GM12878 (cell line): ENCODE results near the gene GLA. TPM values are rescaled to one million over a fixed set of nuclear protein-coding genes. Genes with fewer than 3 reads are reported as not detected.

Experiments used
- ATAC-seq: fragments of 200-7000 bp; cut with Tn5 transposase; 3 replicates; pipeline ENCODE4 v1.9.1; 2020; ENCODE audit warnings: mild to moderate bottlenecking, moderate library complexity
- BruUV-seq: library from RNA; stranded (reverse); fragments of 400-500 nt; replicated peaks from 2 replicates; lab custom pipeline; 2021; lab: Mats Ljungman, UMichigan
- CTCF ChIA-PET: fragments of 300-600 bp; sonication (Branson Sonifier 250); formaldehyde crosslinking; extraction: SDS; loops from one replicate; lab custom pipeline; 2021; ENCODE audit warnings: inconsistent platforms; lab: Yijun Ruan, JAX
- POLR2A ChIA-PET: fragments of 350-600 bp; formaldehyde crosslinking; extraction: SDS; loops from one replicate; lab custom pipeline; 2021; ENCODE audit warnings: inconsistent platforms; lab: Charles Lee
- RAD21 ChIA-PET: fragments of 300-600 bp; sonication (Branson Sonifier 250); formaldehyde crosslinking; loops from one replicate; lab custom pipeline; 2023; ENCODE audit warnings: antibody characterized with exemption; ENCODE audit not compliant: unreplicated experiment; lab: Charles Lee
- SMC1A ChIA-PET: fragments of 300-600 bp; sonication (Branson Sonifier 250); formaldehyde crosslinking; loops from one replicate; lab custom pipeline; 2023; ENCODE audit not compliant: unreplicated experiment, uncharacterized antibody; lab: Charles Lee
- DNase-seq: peaks from one replicate; pipeline ENCODE4 v3.0.0-alpha.2; 2011; ENCODE audit warnings: low read depth, low spot score
- FAIRE-seq: peaks from 3 replicates; lab custom pipeline; 2011; peaks lifted over from hg19 to GRCh38; lab: Jason Lieb, UNC
- H2AFZ ChIP-seq: 2 replicates; pipeline ENCODE4 v1.6.0; 2011; ENCODE audit warnings: low read depth, low read length, control low read depth; ENCODE audit not compliant: control insufficient read depth
- H3K27ac ChIP-seq: 2 replicates; pipeline ENCODE4 v1.5.1; 2011; ENCODE audit warnings: control low read depth; ENCODE audit not compliant: control insufficient read depth, insufficient read depth
- H3K27me3 ChIP-seq, 2 experiments: replicated peaks in 1 of 2; 2 replicates each; pipeline versions ENCODE4 v1.6.0 to v1.6.1; 2011; ENCODE audit warnings: low read length in 1 of 2; ENCODE audit not compliant: control insufficient read depth in 2 of 2, insufficient read depth in 2 of 2
- H3K36me3 ChIP-seq, 2 experiments: 2 replicates each; pipeline ENCODE4 v1.5.1; 2011; ENCODE audit warnings: low read length in 1 of 2; ENCODE audit not compliant: control insufficient read depth in 2 of 2, insufficient read depth in 2 of 2
- H3K4me1 ChIP-seq: 2 replicates; pipeline ENCODE4 v1.6.1; 2011; ENCODE audit warnings: mild to moderate bottlenecking, low read length, moderate library complexity, mixed read lengths; ENCODE audit not compliant: control insufficient read depth, insufficient read depth
- H3K4me2 ChIP-seq: 2 replicates; pipeline ENCODE4 v1.6.0; 2011; ENCODE audit warnings: control low read depth; ENCODE audit not compliant: control insufficient read depth, insufficient read depth
- H3K4me3 ChIP-seq: fragments of 200-600 bp; sonication (generic); 2 replicates; pipeline ENCODE4 v1.5.1; 2016
- H3K79me2 ChIP-seq: 2 replicates; pipeline ENCODE4 v1.6.0; 2011; ENCODE audit warnings: low read length; ENCODE audit not compliant: control insufficient read depth, insufficient read depth
- H3K9ac ChIP-seq: 2 replicates; pipeline ENCODE4 v1.8.0; 2011; ENCODE audit warnings: low read length, control low read depth, mixed read lengths; ENCODE audit not compliant: control insufficient read depth, insufficient read depth
- H3K9me3 ChIP-seq: replicated peaks from 3 replicates; pipeline ENCODE4 v1.5.1; 2011; ENCODE audit warnings: mild to moderate bottlenecking, low read length; ENCODE audit not compliant: control insufficient read depth, insufficient read depth
- H4K20me1 ChIP-seq: 2 replicates; pipeline ENCODE4 v1.6.0; 2011; ENCODE audit not compliant: control insufficient read depth, insufficient read depth
- POU2F2 ChIP-seq: IDR thresholded peaks from 3 replicates; pipeline ENCODE4 v1.6.1; 2011; ENCODE audit warnings: low read depth, mild to moderate bottlenecking, low read length, borderline replicate concordance
- SPI1 ChIP-seq: IDR thresholded peaks from 2 replicates; pipeline ENCODE4 v1.6.1; 2011; ENCODE audit warnings: low read depth, mild to moderate bottlenecking, low read length, moderate library complexity, borderline replicate concordance; ENCODE audit not compliant: insufficient read depth
- TCF7 ChIP-seq: IDR thresholded peaks from 2 replicates; pipeline ENCODE4 v1.6.1; 2014; ENCODE audit warnings: antibody characterized with exemption, borderline replicate concordance
- WGBS: methylation state at CpG from one replicate; pipeline ENCODE4 v1.1.6; 2016; ENCODE audit warnings: low lambda C conversion rate; ENCODE audit not compliant: insufficient replicate concordance, insufficient coverage; ENCODE audit errors: missing lambda C conversion rate; 5-methylcytosine and 5-hydroxymethylcytosine counted together
- in situ Hi-C: fragments of 300-500 bp; cut with MboI; formaldehyde crosslinking; loops from 9 replicates; pipeline ENCODE4 v1.14.3; 2018; ENCODE audit warnings: mixed read lengths
- intact Hi-C: fragments of 100-400 bp; cut with micrococcal nuclease; formaldehyde crosslinking; loops from one replicate; pipeline ENCODE4 v1.14.2; 2022; ENCODE audit not compliant: unreplicated experiment
- polyA plus RNA-seq, 11 experiments: library from polyadenylated mRNA; depleted of rRNA in 4 of 11; unstranded in 6 of 11; stranded (reverse) in 5 of 11; fragments of >200 nt; fragmentation: Nextera tagmentation in 4 of 11; fragmentation: Illumina TruSeq in 1 of 11; extraction: Ambion mirVana in 4 of 11; extraction: Trizol in 1 of 11; gene quantifications; 1 replicate in 1 of 11; 2 replicates in 10 of 11; pipeline versions ENCODE4 v1.2.1 to v1.2.3, GENCODE V29; 2011 to 2016; ENCODE audit warnings: inconsistent platforms in 2 of 11, missing spikeins in 2 of 11, low read depth in 1 of 11
- total RNA-seq, 4 experiments: library from RNA; depleted of rRNA in 3 of 4; stranded (reverse); fragments of >200 nt in 3 of 4; fragmentation: Illumina TruSeq in 1 of 4; extraction: Trizol in 1 of 4; gene quantifications; 2 replicates each; pipeline versions ENCODE4 v1.2.1 to v1.2.3, GENCODE V29; 2013 to 2021
- TF ChIP-seq, protein P1 (sequence below): IDR thresholded peaks from 2 replicates; pipeline ENCODE4 v1.6.1; 2011; ENCODE audit warnings: low read depth, mild to moderate bottlenecking, low read length, moderate library complexity, borderline replicate concordance; ENCODE audit errors: extremely low read depth

Gene GLA
- total and polyA plus RNA-seq, 10 of the 15 experiments (the other 5 are each of a cell fraction or from before 2014, with no cell fraction given): 23.8 to 66.4 (median 29.1) TPM

DNA sequence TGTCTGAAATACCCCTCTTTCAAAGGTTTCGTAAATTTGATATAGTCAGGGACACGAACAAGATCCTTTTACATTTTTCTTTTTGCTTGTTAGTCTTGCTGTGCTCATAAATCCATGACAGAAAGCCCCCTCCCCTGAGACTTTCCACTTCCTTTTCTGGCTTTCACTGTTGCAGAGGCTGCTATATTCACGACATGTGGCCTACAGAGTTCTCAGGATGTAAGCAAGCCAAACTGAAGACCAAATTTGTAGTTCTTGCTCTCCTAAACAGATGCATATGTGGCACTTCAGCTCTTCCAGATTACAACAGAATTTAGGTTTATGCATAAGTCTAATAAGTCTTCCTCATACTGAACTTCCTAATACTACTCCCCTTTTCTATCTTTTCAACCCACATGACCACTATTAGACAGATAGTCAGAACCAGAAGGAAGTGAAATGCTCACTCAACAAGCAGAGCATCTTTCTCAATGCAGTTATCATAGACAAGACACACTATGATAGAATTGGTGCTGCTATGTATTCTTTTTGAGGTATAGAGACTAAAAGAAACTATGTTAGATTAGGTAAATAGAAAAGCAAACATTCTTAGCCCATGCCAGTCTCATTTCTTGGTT, 36.7 kb downstream of the GLA start:
- FAIRE-seq: no peak
- Histone ChIP-seq H3K9ac (no peak overlapping the region), H3K9me3 (no peaks in the 10 kb centered on the region), H3K27ac (no peak overlapping the region; the same call in 1 of the 2 replicates), H3K4me1 (0 out of 2 replicates have a peak, but pooled peaks cover 2% of the 10 kb centered on the region), H3K4me3 (no peak overlapping the region; the same call in 1 of the 2 replicates), H3K27me3 (no peaks in the 10 kb centered on the region), H2AFZ (no peak overlapping the region), H3K36me3 (no peaks in the 10 kb centered on the region; a peak in 1 of 4 replicates), H3K4me2 (no peak overlapping the region; the same call in 1 of the 2 replicates), H4K20me1 (no peaks in the 10 kb centered on the region), H3K79me2 (no peaks in the 10 kb centered on the region)
- RAD21 ChIA-PET: no interaction called here
- no peak for DNase-seq
- POLR2A ChIA-PET: no interaction called here
- no TSS peak for BruUV-seq
- SMC1A ChIA-PET: no interaction called here
- CTCF ChIA-PET: no interaction called here
- ATAC-seq: peak; percentile 31; the same call in 1 of the 3 replicates
- TF ChIP-seq POU2F2 (no peak), SPI1 (peak; percentile 36; the same call in 1 of the 2 replicates)
- intact Hi-C loops: no loop called here
- 14% methylated on average over 3 of the region's 3 CpGs for WGBS
- in situ Hi-C loops: no loop called here

DNA sequence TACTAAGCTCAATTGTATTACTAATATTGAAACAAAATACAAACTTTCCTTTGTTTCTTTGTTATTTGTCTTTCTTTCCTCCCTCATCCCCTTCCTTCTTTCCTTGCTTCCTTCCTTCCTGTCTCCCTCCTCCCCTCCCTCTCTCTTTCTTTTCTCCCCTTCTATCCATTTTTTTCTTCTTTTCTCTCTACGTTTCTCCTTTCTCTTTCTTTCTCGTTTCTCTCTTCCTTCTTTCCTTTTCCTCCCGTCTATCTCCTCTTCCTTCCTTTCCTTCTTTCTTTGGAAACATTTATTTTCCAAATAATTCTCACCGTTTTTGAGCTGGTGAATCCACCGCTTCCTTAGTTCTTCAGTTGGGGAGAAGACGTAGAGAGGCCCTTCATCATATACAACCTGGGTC, 38.0 kb downstream of the GLA start:
- 0 out of 2 replicates have a peak, but pooled peaks cover 2% of the 10 kb centered on the region for H3K4me1 ChIP-seq
- no peak overlapping the region for H3K9ac ChIP-seq
- no peaks in the 10 kb centered on the region for H3K79me2 ChIP-seq
- no peaks in the 10 kb centered on the region for H4K20me1 ChIP-seq
- FAIRE-seq: no peak
- intact Hi-C loops: no loop called here
- WGBS: 47% methylated on average over 6 of the region's 6 CpGs
- TF ChIP-seq, protein P1, sequence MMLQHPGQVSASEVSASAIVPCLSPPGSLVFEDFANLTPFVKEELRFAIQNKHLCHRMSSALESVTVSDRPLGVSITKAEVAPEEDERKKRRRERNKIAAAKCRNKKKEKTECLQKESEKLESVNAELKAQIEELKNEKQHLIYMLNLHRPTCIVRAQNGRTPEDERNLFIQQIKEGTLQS: no peak
- TF ChIP-seq TCF7: no peak
- TF ChIP-seq, all 136 proteins: peak for 0
- SMC1A ChIA-PET: interaction anchor here (0.7 kb wide), 1 partner anchor 8 kb away, joined by 3 read pairs; no protein-coding TSS in a partner anchor
- CTCF ChIA-PET: no interaction called here
- no TSS peak for BruUV-seq
- POLR2A ChIA-PET: interaction anchor here (1.1 kb wide), 1 partner anchor 23 kb away, joined by 3 read pairs; no protein-coding TSS in a partner anchor
- in situ Hi-C loops: no loop called here
- no peak overlapping the region for H2AFZ ChIP-seq
- RAD21 ChIA-PET: no interaction called here
- H3K4me3 ChIP-seq: no peak overlapping the region
- no peaks in the 10 kb centered on the region; a peak in 2 of 4 replicates for H3K36me3 ChIP-seq
- no peak overlapping the region for H3K27ac ChIP-seq
- DNase-seq (no peak), ATAC-seq (no peak)
- no peaks in the 10 kb centered on the region for H3K9me3 ChIP-seq
- no peak overlapping the region for H3K4me2 ChIP-seq
- no peaks in the 10 kb centered on the region for H3K27me3 ChIP-seq
